HAP-1 (cell line): ENCODE data around the gene DENND6B.
A peak's percentile ranks its signal among the peaks of the same experiment; 100 is the strongest.
"Not testable (repeated sequence)": the region's sequence is repeated elsewhere in the genome, so short reads cannot be mapped to it uniquely, and the experiment has no call there.

Experiments used
- DNase-seq, 2 experiments: peaks; one replicate each; pipeline ENCODE4 v3.0.0-alpha.2; 2016 to 2020; ENCODE audit warnings: low spot score in 2 of 2
- H3K27me3 ChIP-seq: fragments of 250-450 bp; sonication (Bioruptor Pico); 2 replicates; pipeline ENCODE4 v1.5.1; 2020; ENCODE audit warnings: low read depth, mild to moderate bottlenecking, moderate library complexity
- H3K36me3 ChIP-seq: fragments of 250-450 bp; sonication (Bioruptor Pico); replicated peaks from 2 replicates; pipeline ENCODE4 v1.5.1; 2020; ENCODE audit warnings: mild to moderate bottlenecking
- H3K4me1 ChIP-seq: fragments of 250-450 bp; sonication (Bioruptor Pico); 2 replicates; pipeline ENCODE4 v1.5.1; 2020; ENCODE audit warnings: mild to moderate bottlenecking
- H3K4me3 ChIP-seq: fragments of 250-450 bp; sonication (Bioruptor Pico); 2 replicates; pipeline ENCODE4 v1.5.1; 2020; ENCODE audit warnings: mild to moderate bottlenecking, moderate library complexity
- H3K9me3 ChIP-seq: fragments of 250-450 bp; sonication (Bioruptor Pico); 2 replicates; pipeline ENCODE4 v1.5.1; 2020; ENCODE audit warnings: mild to moderate bottlenecking, moderate library complexity
- in situ Hi-C: fragments of 300-500 bp; cut with MboI; formaldehyde crosslinking; loops from 3 replicates; pipeline ENCODE4 v1.14.3; 2020; ENCODE audit warnings: low sequenced_read_pairs, inconsistent platforms, mixed read lengths

Gene DENND6B

DNA sequence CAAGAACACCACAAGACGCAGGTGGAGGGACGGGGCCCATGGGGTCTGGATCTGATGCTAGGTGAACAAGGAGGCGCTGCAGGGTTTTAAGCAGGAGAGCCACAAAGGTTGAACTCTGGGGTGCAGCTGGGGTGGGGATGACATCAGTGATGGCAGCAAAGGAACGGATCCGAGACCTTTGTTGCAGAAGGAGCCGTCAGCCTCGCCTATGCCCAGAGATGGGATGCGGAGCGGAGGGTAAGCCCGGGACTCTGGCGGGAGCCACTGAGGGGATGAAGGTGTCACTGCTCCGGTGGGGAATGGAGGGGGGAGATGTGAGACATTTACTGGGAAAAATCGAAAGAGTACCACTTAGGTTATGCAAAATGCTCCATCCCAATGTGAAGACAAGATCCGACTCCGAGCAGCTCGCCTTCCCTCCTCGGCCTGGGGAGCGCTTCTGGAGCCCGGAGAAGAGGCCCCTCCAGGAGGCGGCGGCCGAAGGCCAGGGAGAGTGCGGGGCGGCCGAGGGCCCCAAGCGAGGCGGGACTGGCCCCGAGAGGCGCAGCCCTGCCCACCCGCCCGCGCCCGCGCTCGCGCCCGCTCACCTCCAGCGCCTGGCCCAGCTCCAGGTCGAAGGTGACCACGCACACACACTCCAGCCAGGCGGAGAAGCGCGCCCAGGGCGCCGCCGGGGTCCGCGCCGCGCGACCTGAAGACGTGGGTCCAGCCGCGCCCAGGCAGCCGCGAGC is 422 bp downstream of the DENND6B start:
- H3K4me1 ChIP-seq: peaks cover 10% of the 10 kb centered on the region
- in situ Hi-C loops: loop anchor here (5.0 to 10.0 kb wide), 2 partner anchors 52 to 74 kb away; partner anchors contain the start of genes HDAC10 and MAPK11
- H3K4me3 ChIP-seq: peak overlapping the region; percentile 42
- no peaks in the 10 kb centered on the region for H3K27me3 ChIP-seq
- H3K9me3 ChIP-seq: no peaks in the 10 kb centered on the region
- no peaks in the 10 kb centered on the region for H3K36me3 ChIP-seq
- DNase-seq: no peak

DNA sequence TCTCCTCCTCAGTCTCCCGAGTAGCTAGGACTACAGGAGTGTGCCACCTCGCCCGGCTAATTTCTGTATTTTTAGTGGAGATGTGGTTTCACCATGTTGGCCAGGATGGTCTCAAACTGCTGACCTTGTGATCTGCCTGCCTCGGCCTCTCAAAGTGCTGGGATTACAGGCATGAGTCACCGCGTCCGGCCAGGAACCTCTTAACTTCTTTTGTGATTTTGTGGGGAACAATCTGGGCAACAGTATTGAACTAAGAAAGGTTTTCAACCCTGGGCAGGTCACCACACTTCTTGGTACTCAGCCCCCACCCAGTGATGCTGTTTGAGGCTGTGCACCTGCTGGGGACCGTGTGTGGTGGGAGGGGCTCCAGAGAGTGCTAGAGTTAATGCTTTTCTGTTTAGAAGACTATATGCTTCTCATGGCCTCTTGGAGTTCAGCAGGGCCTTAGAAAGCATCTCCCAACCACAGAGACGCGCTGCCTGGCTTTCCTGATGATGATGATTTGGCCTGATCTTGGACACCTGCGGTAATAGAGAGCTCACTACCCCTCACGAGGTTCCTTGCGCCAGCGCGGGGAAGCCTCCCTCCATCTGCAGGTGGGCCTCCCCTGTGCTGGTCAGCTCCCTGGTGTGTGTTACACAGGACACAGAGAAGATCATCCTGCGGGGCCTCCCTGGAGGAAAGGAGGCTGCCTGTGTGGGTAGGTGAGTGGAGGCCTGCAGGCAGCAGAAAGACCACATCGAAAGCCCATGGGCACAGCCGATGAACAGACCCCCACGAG is 1.2 kb downstream of the DENND6B start:
- peaks cover 10% of the 10 kb centered on the region for H3K4me1 ChIP-seq
- H3K36me3 ChIP-seq: no peaks in the 10 kb centered on the region
- H3K4me3 ChIP-seq: peak overlapping the region; percentile 42
- in situ Hi-C loops: loop anchor here (5.0 to 10.0 kb wide), 2 partner anchors 51 to 73 kb away; partner anchors contain the start of genes HDAC10 and MAPK11
- H3K9me3 ChIP-seq: no peaks in the 10 kb centered on the region
- no peaks in the 10 kb centered on the region for H3K27me3 ChIP-seq
- no peak for DNase-seq

- peak in 1 of 2 experiments; percentile 4 for DNase-seq
- H3K4me3 ChIP-seq: no peak overlapping the region
- no peaks in the 10 kb centered on the region for H3K9me3 ChIP-seq
- peaks cover 10% of the 10 kb centered on the region for H3K4me1 ChIP-seq
- in situ Hi-C loops: loop anchor here (10.0 kb wide), 1 partner anchor 49 kb away; the partner anchor contains the start of gene MAPK11
- H3K27me3 ChIP-seq: no peaks in the 10 kb centered on the region
- H3K36me3 ChIP-seq: no peaks in the 10 kb centered on the region
These were observed 2.9 kb downstream of the DENND6B start for GRCh38 chr22:50323900-50324299.

GRCh38 chr22:50322382-50323104 is 4.3 kb downstream of the DENND6B start:
- in situ Hi-C loops: loop anchor here (10.0 kb wide), 1 partner anchor 48 kb away; the partner anchor contains the start of gene MAPK11
- H3K9me3 ChIP-seq, H3K4me1 ChIP-seq: not testable (repeated sequence)

DNA sequence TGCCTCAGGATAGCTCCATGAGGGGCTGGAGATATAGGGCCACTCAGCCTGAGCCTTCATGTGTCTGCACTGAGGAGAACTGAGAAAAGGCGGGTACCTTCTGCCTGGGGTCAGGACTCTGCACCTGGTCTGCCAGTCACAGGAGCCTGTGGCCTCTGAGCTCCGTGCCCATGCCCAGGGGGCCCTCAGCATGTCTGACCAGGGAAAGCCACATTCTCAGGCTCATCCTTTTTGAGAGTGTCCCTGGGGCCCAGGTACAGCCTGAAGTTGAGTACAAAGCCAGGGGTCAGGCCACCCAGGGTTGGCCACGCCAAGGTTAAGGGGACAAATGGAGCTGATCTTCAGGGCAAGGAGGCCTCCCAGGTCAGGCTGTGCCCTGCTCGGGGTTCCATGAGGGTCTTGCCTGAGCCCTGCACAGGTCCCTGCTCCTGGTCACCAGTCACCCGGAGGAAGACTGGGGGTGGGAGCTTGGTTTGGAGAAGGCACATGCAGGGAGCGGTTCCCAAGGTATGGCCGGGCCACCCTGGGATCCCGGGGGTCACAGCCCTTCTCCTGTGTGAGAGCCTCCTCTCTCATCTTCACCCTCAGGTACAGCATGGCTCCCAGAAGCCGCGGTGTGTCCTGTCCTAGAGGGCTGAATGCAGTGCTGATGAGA is 6.0 kb downstream of the DENND6B start:
- Histone ChIP-seq H3K27me3 (no peaks in the 10 kb centered on the region), H3K36me3 (no peaks in the 10 kb centered on the region), H3K9me3 (no peaks in the 10 kb centered on the region), H3K4me1 (no peaks in the 10 kb centered on the region), H3K4me3 (no peak overlapping the region)
- peak in 1 of 2 experiments; percentile 5 for DNase-seq
- in situ Hi-C loops: loop anchor here (10.0 kb wide), 1 partner anchor 46 kb away; the partner anchor contains the start of gene MAPK11

More at GRCh38 chr22:50322382-50323104, 4.3 kb downstream of the DENND6B start:
- H3K4me3 ChIP-seq, H3K36me3 ChIP-seq, H3K27me3 ChIP-seq: not testable (repeated sequence)
- peak in 1 of 2 experiments; percentile 10 for DNase-seq

DNA sequence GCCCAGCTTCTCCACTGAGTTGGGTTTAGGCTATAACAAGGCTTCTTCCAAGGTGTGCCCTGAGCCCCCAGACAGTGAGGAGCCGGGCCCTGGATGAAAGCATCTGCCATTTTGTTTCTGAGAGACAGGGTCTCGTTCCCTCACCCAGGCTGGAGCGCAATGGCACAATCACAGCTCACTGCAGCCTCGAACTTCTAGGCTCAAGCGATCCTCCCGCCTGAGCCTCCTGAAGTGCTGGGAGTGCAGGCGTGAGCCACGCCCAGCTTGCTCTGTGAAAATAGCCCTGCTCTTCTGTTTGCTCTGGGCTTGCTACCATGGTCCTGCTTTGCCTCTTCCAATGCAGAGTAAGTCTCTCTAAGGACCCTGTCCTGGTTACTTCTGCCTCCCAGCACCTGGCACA is 6.7 kb downstream of the DENND6B start:
- no peaks in the 10 kb centered on the region for H3K4me1 ChIP-seq
- H3K4me3 ChIP-seq: no peak overlapping the region
- in situ Hi-C loops: loop anchor here (10.0 kb wide), 1 partner anchor 45 kb away; the partner anchor contains the start of gene MAPK11
- peak in 1 of 2 experiments; percentile 6 for DNase-seq
- H3K9me3 ChIP-seq: no peaks in the 10 kb centered on the region
- H3K36me3 ChIP-seq: no peaks in the 10 kb centered on the region
- no peaks in the 10 kb centered on the region; the same call in 1 of the 2 replicates for H3K27me3 ChIP-seq

DNA sequence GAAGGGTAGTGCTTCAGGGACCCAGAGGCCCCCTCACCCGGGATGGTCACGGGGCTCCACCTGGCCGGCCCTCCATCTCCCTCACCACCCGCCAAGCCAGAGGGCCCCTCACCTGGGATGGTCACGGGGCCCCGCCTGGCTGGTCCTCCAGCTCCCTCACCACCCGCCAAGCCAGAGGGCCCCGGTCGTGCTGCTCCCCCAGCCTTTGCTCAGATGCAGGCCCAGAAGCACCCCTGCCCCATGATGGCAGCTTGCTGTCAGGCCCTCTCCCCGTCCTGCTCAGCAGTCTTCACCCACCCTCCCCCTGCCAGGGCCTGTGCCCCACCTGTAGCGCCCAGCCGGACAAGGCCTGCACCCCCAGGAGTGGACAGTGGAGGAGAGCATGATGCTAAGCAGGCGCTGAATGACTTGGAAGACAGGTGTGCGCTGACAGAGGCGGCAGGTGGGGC is 7.3 kb downstream of the DENND6B start:
- DNase-seq: no peak
- no peaks in the 10 kb centered on the region for H3K36me3 ChIP-seq
- H3K4me3 ChIP-seq: no peak overlapping the region
- in situ Hi-C loops: no loop called here
- no peaks in the 10 kb centered on the region for H3K9me3 ChIP-seq
- no peaks in the 10 kb centered on the region for H3K4me1 ChIP-seq
- no peaks in the 10 kb centered on the region; the same call in 1 of the 2 replicates for H3K27me3 ChIP-seq

- H3K9me3 ChIP-seq: no peaks in the 10 kb centered on the region
- no peaks in the 10 kb centered on the region for H3K4me1 ChIP-seq
- in situ Hi-C loops: no loop called here
- no peaks in the 10 kb centered on the region; the same call in 1 of the 2 replicates for H3K27me3 ChIP-seq
- no peaks in the 10 kb centered on the region for H3K36me3 ChIP-seq
- DNase-seq: no peak
- H3K4me3 ChIP-seq: no peak overlapping the region
These were observed 8.0 kb downstream of the DENND6B start for GRCh38 chr22:50318698-50319411.

DNA sequence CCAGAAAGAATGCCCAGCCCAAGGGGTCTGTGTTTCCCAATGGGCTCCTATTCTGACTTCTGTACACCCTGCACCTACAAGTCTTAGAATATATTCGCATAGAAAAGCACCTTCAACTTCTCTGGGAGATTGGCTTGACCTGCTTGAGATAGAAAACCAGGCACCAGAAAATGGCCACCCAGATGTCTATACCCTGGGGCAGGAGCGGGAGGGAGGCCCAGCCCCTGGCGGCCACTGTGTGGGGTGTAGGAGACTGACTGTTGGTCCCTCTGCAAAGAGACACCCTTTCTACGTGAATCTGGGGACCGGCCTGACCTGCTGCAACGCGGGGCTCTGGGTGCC is 8.5 kb downstream of the DENND6B start:
- H3K4me3 ChIP-seq: no peak overlapping the region
- no peaks in the 10 kb centered on the region for H3K9me3 ChIP-seq
- no peaks in the 10 kb centered on the region for H3K4me1 ChIP-seq
- no peaks in the 10 kb centered on the region; the same call in 1 of the 2 replicates for H3K27me3 ChIP-seq
- in situ Hi-C loops: no loop called here
- H3K36me3 ChIP-seq: no peaks in the 10 kb centered on the region
- DNase-seq: no peak

GRCh38 chr22:50317674-50318073 is 9.1 kb downstream of the DENND6B start:
- in situ Hi-C loops: no loop called here
- no peaks in the 10 kb centered on the region for H3K36me3 ChIP-seq
- no peaks in the 10 kb centered on the region for H3K9me3 ChIP-seq
- no peak overlapping the region for H3K4me3 ChIP-seq
- no peak for DNase-seq
- H3K4me1 ChIP-seq: no peaks in the 10 kb centered on the region
- H3K27me3 ChIP-seq: no peaks in the 10 kb centered on the region; the same call in 1 of the 2 replicates

- in situ Hi-C loops: no loop called here
- H3K36me3 ChIP-seq: no peaks in the 10 kb centered on the region
- no peaks in the 10 kb centered on the region; the same call in 1 of the 2 replicates for H3K27me3 ChIP-seq
- H3K9me3 ChIP-seq: no peaks in the 10 kb centered on the region
- no peak overlapping the region for H3K4me3 ChIP-seq
- H3K4me1 ChIP-seq: no peaks in the 10 kb centered on the region
- DNase-seq: no peak
These were observed 9.6 kb downstream of the DENND6B start for GRCh38 chr22:50317178-50317577.

DNA sequence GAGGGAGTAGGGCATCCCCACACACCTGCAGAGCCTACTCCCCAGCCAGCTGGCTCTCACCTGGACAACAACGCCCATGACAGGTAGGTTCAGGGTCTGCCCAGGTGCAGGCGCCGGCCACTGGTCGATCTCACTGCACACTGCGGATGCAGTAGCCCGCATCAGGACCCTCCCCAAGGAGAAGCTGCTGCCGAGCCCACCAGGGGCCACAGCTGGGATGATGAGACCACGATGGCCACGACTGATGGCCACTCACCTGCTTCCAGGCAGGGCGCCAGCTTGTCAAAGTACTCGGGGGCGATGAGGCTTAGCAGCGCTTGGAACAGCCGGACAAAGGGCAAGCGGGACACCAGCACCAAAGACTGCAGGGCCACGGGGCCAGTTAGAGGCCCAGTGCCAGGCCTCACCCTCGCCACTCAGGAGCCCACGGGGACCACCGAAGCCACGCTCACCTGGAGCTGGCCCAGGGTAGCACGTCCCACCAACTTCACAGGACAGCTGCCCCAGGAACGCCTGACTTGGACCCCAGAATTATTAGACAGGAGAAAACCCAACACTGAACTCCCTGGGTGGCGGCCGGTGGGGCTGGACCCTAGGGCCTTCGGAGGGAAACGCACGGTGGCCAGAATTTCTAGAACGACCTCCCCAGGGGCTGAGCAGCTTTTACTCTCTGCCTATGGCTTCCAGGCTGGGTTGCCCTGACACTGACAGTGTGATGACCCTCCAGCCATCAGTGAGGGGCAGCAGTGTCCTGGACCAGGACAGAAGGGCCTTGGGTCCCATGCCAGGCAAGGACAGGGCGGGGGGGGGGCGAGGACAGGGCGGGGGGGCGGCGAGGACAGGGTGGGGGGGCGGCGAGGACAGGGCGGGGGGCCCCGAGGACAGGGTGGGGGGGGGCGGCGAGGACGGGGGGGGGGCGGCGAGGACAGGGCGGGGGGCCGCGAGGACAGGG is 10.4 kb downstream of the DENND6B start:
- no peaks in the 10 kb centered on the region for H3K36me3 ChIP-seq
- no peaks in the 10 kb centered on the region for H3K4me1 ChIP-seq
- in situ Hi-C loops: no loop called here
- no peak for DNase-seq
- no peak overlapping the region for H3K4me3 ChIP-seq
- no peaks in the 10 kb centered on the region for H3K9me3 ChIP-seq
- no peaks in the 10 kb centered on the region; the same call in 1 of the 2 replicates for H3K27me3 ChIP-seq
